GM19324 (cell line): ENCODE data around the gene SFTPB.

Experiments used
- ATAC-seq: cut with Tn5 transposase; IDR thresholded peaks from one replicate; pipeline ENCODE4 v1.9.1; 2021; ENCODE audit warnings: mild to moderate bottlenecking, moderate library complexity; ENCODE audit not compliant: unreplicated experiment, low FRiP score

SFTPB gene

DNA sequence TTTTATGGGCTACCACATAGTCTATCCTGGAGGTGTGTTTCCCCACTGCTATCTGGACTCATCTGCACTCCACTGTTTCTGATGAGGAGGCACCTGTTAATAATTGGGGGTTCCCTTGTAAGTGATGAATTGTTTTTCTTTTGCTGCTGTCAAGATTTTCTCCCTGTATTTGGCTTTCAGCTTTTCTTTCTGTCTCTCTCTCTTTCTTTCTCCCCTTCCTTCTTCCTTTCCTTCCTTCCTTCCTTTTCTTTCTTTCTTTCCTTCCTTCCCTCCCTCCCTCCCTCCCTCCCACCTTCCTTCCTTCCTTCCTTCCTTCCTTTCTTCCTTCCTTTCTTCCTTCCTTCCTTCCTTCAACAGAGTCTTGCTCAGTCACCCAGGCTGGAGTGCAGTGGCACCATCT, 35.3 kb upstream of the SFTPB start:
- no peak for ATAC-seq

DNA sequence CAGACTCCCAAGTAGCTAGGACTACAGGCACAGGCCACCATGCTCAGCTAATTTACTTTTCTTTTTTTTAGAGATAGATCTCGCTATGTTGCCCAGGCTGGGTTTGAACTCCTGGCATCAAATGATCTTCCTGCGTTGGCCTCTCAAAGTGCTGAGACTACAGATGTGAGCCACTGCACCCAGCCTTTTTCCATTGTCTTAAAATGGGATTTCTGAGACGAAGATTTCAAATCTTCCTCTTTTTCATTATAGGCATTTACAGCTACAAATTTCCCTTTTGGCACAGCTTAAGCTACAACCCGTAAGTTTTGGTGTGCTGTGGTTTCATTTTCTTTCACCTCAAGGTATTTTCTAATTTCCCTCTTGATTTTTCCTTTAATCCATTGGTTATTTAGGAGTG, 34.8 kb upstream of the SFTPB start:
- ATAC-seq = no peak

DNA sequence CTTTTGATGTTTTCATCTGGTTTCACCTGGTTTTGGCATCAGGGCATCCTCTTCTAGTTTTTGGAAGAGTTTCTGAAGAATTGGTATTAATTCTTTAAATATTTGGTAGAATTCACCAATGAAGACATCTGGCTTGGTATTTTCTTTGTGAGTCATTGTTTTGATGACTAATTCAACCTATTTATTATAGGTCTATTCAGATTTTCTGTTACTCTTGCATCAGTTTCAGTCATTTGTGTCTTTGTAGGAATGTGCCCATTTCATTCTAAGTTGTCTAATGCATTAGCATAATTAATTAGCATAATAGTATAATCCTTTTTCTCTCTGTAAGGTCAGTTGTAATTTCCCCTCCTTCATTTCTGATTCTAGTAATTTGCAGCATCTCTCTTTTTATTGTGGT, 34.2 kb upstream of the SFTPB start:
- ATAC-seq = no peak

DNA sequence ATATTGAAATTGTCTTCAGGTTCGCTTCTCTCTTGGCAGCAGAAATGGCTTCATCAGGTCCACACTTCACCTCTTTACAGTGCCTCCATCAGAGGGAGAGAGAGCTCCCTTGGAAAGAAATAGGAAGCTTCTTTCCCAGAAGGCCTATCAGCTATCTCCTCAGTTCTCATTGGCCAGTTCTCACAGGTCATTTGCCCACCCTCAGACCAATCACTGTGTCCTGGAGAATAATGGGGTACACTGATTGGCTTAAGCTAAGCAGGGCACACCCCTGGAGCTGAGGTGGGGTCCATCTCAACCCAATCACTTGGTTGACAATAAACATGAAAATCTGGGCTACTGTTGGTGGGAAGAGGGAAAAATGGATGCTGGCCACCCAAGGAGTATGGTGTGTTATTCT, 31.3 kb upstream of the SFTPB start:
- ATAC-seq = no peak

DNA sequence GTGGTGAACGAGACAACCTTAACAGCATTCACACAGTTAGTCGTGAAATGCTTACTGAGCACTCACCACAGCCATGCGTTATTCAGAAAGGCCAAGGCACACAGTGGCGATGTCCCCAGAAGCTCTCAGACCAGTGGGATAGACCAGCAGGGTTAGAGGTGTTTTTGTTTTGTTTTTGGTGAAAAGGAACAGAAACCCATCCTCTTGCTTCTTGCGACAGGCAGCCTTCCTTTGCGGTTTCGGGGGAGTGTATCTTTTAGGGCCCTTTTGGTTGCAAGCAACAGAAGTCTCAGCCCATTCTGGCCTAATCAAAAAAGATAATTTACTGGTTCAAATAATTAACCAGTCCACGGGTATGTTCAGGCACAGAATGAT, 30.9 kb upstream of the SFTPB start:
- ATAC-seq = no peak

DNA sequence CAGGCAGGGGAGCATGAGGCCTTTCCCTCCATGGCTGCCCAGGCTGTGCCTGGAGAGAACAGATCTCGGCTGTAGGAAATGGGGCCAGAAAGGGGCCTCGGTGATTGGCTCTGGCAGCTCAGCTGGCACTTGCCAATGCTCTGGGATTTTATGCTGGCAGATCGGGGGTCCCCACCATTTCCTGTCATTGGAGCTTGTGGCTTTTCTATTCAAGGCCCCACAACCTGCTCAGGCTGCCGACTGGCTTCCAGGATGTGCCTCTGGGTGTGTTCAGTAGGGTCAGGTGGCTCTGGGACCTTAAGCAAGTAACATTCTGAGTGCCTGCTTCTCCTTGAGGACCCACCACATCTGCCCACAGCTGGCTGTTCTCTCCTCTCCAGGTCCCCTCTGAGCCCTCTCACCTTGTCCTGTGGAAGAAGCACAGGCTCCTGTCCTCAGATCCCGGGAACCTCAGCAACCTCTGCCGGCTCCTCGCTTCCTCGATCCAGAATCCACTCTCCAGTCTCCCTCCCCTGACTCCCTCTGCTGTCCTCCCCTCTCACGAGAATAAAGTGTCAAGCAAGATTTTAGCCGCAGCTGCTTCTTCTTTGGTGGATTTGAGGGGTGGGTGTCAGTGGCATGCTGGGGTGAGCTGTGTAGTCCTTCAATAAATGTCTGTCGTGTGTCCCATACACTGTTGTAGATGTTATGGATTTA, 30.3 kb upstream of the SFTPB start:
- no peak for ATAC-seq

- no peak for ATAC-seq
Observed at GRCh38 chr2:85697716-85698115, 29.7 kb upstream of the SFTPB start.

- ATAC-seq = no peak
Observed at GRCh38 chr2:85697096-85697495, 29.1 kb upstream of the SFTPB start.

DNA sequence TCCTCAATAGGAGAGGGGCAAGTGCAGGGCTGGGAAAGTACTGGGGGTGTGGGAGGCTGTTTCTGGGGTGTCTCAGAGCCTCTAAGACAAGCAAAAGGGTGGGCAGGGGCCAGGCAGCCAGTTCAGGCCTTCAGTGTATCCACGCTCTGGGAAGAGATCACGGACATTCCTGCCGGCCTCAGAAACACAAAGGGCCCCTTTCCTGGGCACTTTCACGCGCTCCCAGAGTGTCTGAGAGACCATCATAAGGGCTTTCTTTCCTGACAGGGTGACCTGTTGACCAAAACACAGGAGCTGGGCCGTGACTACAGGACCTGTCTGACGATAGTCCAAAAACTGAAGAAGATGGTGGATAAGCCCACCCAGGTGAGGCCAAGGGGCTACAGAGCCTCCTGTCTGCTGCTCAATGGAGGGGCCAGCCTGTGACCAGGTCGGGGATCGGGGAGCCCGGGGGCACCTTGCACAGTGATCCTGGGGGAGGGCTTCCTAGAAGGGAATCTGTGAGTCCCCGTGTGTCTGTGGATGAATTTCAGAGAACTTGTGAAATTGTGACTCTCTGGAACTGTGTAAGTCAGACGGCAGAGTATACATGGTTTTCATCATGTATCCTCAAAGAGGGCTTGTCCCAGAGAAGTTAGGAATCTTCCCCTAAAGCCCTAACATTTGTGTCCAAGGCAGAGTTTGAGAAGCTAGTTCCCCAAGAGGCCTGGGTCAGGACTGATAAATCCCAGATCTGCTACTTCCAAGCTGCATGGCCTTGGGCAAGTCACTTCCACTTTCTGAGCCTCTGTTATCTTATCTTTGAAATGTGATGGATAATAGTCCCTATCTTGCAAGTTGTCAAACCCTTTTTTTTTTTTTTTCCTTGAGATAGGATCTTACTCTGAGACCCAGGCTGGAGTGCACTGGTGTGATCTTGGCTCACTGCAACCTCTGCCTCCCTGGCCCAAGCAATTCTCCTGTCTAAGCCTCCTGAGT, 28.0 kb upstream of the SFTPB start:
- ATAC-seq = no peak

GRCh38 chr2:85695121-85695520, 27.1 kb upstream of the SFTPB start:
- ATAC-seq = no peak

DNA sequence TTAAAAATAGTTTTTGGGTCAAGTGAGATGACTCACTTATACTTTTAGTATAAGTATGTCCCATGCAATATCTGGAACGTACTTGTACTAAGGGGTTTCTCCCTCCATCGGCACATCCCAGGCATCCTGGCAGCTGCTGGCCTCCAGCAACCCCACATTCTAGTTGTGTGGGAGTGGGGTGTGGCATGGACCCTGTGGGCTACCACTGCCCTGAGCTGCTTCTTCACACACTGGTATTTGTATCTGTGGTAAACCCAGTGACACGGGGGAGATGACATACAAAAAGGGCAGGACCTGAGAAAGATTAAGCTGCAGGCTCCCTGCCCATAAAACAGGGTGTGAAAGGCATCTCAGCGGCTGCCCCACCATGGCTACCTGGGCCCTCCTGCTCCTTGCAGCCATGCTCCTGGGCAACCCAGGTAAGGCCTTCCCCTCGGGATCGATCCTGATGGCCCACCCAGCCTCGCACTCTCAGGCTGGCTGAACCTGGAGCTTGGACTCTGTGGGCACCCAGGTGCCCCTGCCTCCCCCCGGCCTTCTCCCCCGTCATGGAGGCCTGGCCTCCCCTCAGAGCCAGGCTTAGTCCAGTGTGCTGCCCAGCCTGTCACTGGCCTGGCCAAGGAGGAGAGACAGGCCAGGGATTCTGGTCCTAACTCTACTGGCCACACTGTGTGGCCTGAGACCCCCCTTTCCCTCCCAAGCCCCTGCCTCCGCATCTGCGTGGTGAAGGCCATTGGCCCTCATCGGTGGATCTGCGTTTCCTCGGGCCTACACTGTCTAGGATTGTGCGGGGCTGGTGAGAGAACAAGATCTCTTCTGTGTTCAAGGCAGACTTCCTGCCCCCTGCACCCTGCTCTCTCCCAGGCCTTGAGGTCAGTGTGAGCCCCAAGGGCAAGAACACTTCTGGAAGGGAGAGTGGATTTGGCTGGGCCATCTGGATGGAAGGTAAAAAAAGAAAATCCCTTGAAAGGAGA, 26.3 kb upstream of the SFTPB start, which contains the start of gene GNLY:
TSS of gene GNLY (plus strand) at position 307 of the 974 bp plus-strand sequence. CDS start at position 368, 61 bp downstream.
- no peak for ATAC-seq

GRCh38 chr2:85692039-85692645, 24.1 kb upstream of the SFTPB start:
- no peak for ATAC-seq

DNA sequence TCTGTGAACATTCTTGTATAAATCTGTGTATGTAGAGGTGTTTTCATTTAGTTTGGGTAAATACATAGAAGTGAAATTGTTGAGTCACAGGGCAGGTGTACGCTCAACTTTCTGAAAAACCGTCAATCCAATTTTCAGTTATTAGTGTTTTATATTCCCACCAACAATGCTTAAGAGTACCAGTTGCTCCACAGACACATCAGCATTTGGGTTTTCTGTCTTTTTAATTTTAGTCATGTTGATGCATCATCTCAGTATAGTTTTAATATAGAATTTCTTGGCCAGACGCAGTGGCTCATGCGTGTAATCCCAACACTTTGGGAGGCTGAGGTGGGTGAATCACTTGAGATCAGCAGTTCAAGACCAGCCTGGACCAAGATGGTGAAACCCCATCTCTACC, 22.9 kb upstream of the SFTPB start:
- no peak for ATAC-seq

DNA sequence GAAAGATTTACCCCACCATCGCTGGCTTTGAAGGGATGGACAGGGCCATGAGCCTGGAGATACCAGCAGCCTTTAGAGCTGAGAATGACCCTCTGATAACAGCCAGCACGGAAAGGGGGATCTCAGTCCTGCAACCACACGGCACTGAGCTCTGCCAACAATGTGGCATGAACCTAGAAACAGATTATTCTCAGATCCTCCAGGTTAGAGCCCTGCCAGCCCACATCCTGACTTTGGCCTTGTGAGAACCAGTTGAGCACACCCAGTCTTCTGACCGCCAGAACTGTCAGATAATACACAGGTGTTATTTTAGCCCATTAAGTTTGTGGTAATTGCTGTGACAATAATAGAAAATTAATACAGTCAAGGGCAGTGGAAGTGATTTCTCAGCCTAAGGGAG, 16.8 kb upstream of the SFTPB start:
- no peak for ATAC-seq

DNA sequence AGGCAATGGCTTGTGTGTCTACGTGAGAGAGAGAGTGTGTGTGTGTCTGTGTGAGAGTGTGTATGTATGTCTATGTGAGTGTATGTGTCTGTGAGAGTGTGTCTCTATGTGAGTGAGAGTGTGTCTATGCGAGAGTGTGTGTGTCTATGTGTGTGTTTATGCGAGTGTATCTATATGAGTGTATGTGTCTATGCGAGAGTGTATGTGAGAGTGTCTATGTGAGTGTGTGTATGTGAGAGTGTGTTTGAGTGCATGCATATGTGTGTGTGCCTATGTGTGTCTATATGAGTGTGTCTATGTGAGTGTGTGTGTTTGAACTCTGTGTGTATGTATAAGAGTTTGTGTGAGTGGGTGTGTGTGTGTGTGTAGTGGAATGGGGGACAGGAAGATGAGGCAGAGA, 16.4 kb upstream of the SFTPB start:
- no peak for ATAC-seq

- no peak for ATAC-seq
Observed at GRCh38 chr2:85682378-85682777, 14.4 kb upstream of the SFTPB start.

- no peak for ATAC-seq
Observed at GRCh38 chr2:85681776-85682175, 13.8 kb upstream of the SFTPB start.

- ATAC-seq = no peak
Observed at GRCh38 chr2:85681372-85681763, 13.4 kb upstream of the SFTPB start.

DNA sequence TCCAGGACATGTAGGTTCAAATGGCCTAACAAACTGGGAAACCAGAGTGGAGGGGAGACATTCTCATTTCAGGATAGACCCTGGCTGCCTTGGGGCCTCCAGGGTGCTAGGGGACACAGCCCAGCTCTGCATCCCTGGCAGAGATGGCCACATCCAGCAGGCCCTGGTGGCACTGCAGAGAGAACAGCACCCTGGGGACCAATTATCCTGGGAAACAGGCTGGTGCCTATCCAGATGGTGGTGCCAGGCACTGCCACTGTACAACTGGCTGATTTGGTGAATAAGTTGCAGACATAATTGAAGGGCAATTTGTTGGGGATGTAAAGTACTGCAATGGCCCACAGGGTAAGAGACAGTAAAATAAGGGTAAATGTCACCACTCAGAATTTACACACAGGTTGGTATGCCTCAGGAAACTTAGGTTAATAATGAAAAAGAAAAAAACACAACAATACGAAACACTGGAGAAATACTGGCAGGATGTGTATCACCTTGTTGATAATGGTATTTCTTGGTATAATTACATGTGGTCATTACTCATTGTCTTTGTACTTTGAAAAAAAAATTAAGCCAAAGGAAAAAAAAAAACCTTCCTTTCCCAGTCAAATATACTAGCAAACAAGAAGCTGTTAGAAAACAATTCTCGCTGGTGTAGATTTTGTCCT, 12.8 kb upstream of the SFTPB start:
- ATAC-seq = no peak
